HL-60 (cell line): ENCODE results near the gene BIRC5.
A peak's percentile ranks its signal among the peaks of the same experiment; 100 is the strongest.

Experiments
- DNase-seq, 2 experiments: peaks; one replicate each; pipeline ENCODE4 v3.0.0-alpha.2; 2010 to 2020; ENCODE audit warnings: low read depth in 1 of 2, low spot score in 1 of 2
- H3K27ac ChIP-seq: fragments of 250-450 bp; sonication (Bioruptor Pico); replicated peaks from 2 replicates; pipeline ENCODE4 v1.5.1; 2020; ENCODE audit warnings: mild to moderate bottlenecking, moderate library complexity
- H3K27me3 ChIP-seq: fragments of 250-450 bp; sonication (Bioruptor Pico); 2 replicates; pipeline ENCODE4 v1.5.1; 2021; ENCODE audit warnings: mild to moderate bottlenecking, moderate library complexity; ENCODE audit not compliant: insufficient read depth, poor library complexity, severe bottlenecking
- H3K4me3 ChIP-seq: replicated peaks from 2 replicates; pipeline ENCODE4 v1.5.1; 2011; ENCODE audit warnings: mild to moderate bottlenecking, control low read depth, low read length; ENCODE audit not compliant: insufficient read depth
- CTCF ChIP-seq: IDR thresholded peaks from one replicate; pipeline ENCODE4 v1.5.1; 2011; ENCODE audit warnings: low read length, control low read depth, inconsistent platforms; ENCODE audit not compliant: insufficient read depth
- GABPA ChIP-seq: IDR thresholded peaks from 2 replicates; pipeline ENCODE4 v1.6.1; 2012; ENCODE audit warnings: low read depth
- POLR2AphosphoS5 ChIP-seq: IDR thresholded peaks from 2 replicates; pipeline ENCODE4 v1.6.1; 2012; ENCODE audit warnings: low read depth
- REST ChIP-seq: IDR thresholded peaks from 2 replicates; pipeline ENCODE4 v1.6.1; 2012; ENCODE audit warnings: low read depth; ENCODE audit not compliant: insufficient replicate concordance
- SPI1 ChIP-seq: IDR thresholded peaks from 2 replicates; pipeline ENCODE4 v1.6.1; 2012; ENCODE audit warnings: low read depth, mild to moderate bottlenecking, borderline replicate concordance

BIRC5 gene

GRCh38 chr17:78226759-78227454 is 12.9 kb downstream of the BIRC5 start:
- no peak overlapping the region for H3K4me3 ChIP-seq
- no peak overlapping the region for H3K27ac ChIP-seq
- TF ChIP-seq GABPA: no peak
- no peak for TF ChIP-seq POLR2AphosphoS5
- no peak for TF ChIP-seq REST
- no peak for TF ChIP-seq CTCF
- TF ChIP-seq SPI1: no peak
- peaks cover 25% of the 10 kb centered on the region for H3K27me3 ChIP-seq
- DNase-seq: peak in 1 of 2 experiments; percentile 23

GRCh38 chr17:78227455-78227916 is 13.4 kb downstream of the BIRC5 start:
- Histone ChIP-seq H3K27ac (no peak overlapping the region), H3K27me3 (peaks cover 30% of the 10 kb centered on the region), H3K4me3 (no peak overlapping the region)
- peak in 1 of 2 experiments; percentile 44 for DNase-seq
- TF ChIP-seq CTCF (no peak), POLR2AphosphoS5 (0 out of 2 replicates have a peak, but pooled peaks have one; percentile 26)

GRCh38 chr17:78228176-78228575 is 14.1 kb downstream of the BIRC5 start:
- TF ChIP-seq SPI1 (no peak), REST (no peak), GABPA (no peak), POLR2AphosphoS5 (no peak), CTCF (no peak)
- H3K4me3 ChIP-seq: no peak overlapping the region

More at GRCh38 chr17:78228176-78228575, 14.1 kb downstream of the BIRC5 start:
- DNase-seq: no peak
- H3K27me3 ChIP-seq: peaks cover 34% of the 10 kb centered on the region
- no peak overlapping the region for H3K27ac ChIP-seq
